ENCODE measurements around the gene AP2A1. TPM values are rescaled to one million over a fixed set of nuclear protein-coding genes. Genes with fewer than 3 reads are reported as not detected.

Gene AP2A1
- total and polyA plus RNA-seq, 2 of the 13 experiments (the other 11 are each of a cell fraction or from before 2014, with no cell fraction given): 22.7 to 39.7 TPM

- TF ChIP-seq ZHX1 (CRISPR knock-in tag; IDR thresholded peaks at IDR 0.05; ENCODE audit: low read depth) (0 out of 2 replicates have a peak, but pooled peaks have one; percentile 48), MIER3 (CRISPR knock-in tag; IDR thresholded peaks at IDR 0.05; ENCODE audit: borderline replicate concordance) (no peak), SUZ12 (IDR thresholded peaks at IDR 0.05; ENCODE audit: low read depth, low read length) (no peak), PBX2 (CRISPR knock-in tag; IDR thresholded peaks at IDR 0.05) (no peak), CREB1 (IDR thresholded peaks at IDR 0.05) (no peak), CREB1 (CRISPR knock-in tag; IDR thresholded peaks at IDR 0.05) (no peak), TEAD2 (CRISPR knock-in tag; IDR thresholded peaks at IDR 0.05) (no peak), ELF3 (CRISPR knock-in tag; IDR thresholded peaks at IDR 0.05) (peak; percentile 84), MXD1 (CRISPR knock-in tag; IDR thresholded peaks at IDR 0.05) (no peak), TFDP1 (CRISPR knock-in tag; IDR thresholded peaks at IDR 0.05; ENCODE audit: borderline replicate concordance) (peak; percentile 66; the same call in 1 of the 2 replicates), SOX13 (IDR thresholded peaks at IDR 0.05) (no peak), SOX13 (CRISPR knock-in tag; conservative IDR thresholded peaks at IDR 0.05 in 1 of 2, IDR thresholded peaks at IDR 0.05 in 1 of 2) (peak in 1 of 2 experiments; percentile 27; a peak in 1 of 4 replicates), TFAP4 (IDR thresholded peaks at IDR 0.05; ENCODE audit: borderline replicate concordance, low read depth) (no peak), TIGD3 (CRISPR knock-in tag; IDR thresholded peaks at IDR 0.05; ENCODE audit: borderline replicate concordance) (no peak), HNRNPK (IDR thresholded peaks at IDR 0.05; ENCODE audit: low read depth, low read length, poor library complexity, severe bottlenecking) (no peak), KDM3A (CRISPR knock-in tag; IDR thresholded peaks at IDR 0.05; ENCODE audit: low read depth) (no peak), STAT6 (CRISPR knock-in tag; IDR thresholded peaks at IDR 0.05; ENCODE audit: borderline replicate concordance) (no peak), ZNF788 (CRISPR knock-in tag; IDR thresholded peaks at IDR 0.05; ENCODE audit: borderline replicate concordance) (peak; percentile 71; the same call in 1 of the 2 replicates), ARNT (IDR thresholded peaks at IDR 0.05) (no peak), ZNF235 (CRISPR knock-in tag; IDR thresholded peaks at IDR 0.05; ENCODE audit: borderline replicate concordance) (no peak)
Observed at GRCh38 chr19:49771674-49772139, 4.9 kb downstream of the AP2A1 start (continued).
